ENCODE results near the gene LMF1. TPM values are rescaled to one million over a fixed set of nuclear protein-coding genes. Genes with fewer than 3 reads are reported as not detected.

The LMF1 gene
- total RNA-seq, 1 experiment from 2014 or later, result 12.8 TPM

- CTCF ChIA-PET, result no interaction called here
- DNase-seq (ENCODE audit: low read depth, low spot score) (no peak), ATAC-seq (no peak)
- Histone ChIP-seq H3K27ac (ENCODE audit: low read depth, low read length) (no peak overlapping the region), H3K9me3 (ENCODE audit: control insufficient read depth in 1 of 2, insufficient read depth in 1 of 2, low read depth in 1 of 2, low read length in 2 of 2) (no peaks in the 10 kb centered on the region), H3K4me2 (ENCODE audit: low read length) (no peak overlapping the region), H3K27me3 (ENCODE audit: insufficient read depth, low read length) (no peaks in the 10 kb centered on the region), H3K36me3 (ENCODE audit: control insufficient read depth in 1 of 2, insufficient read depth in 2 of 2, low read length in 2 of 2) (no peaks in the 10 kb centered on the region; a peak in 1 of 4 replicates), H3K9ac (ENCODE audit: low read length) (no peak overlapping the region), H3K9me2 (ENCODE audit: insufficient read depth) (no peaks in the 10 kb centered on the region), H3K4me3 (replicated peaks in 1 of 2; ENCODE audit: low read depth in 1 of 2, low read length in 2 of 2) (no peak overlapping the region), H2AFZ (ENCODE audit: low read depth, low read length, poor library complexity, severe bottlenecking) (no peak overlapping the region), H3K79me2 (ENCODE audit: insufficient read depth, low read length) (no peaks in the 10 kb centered on the region), H4K20me1 (ENCODE audit: insufficient read depth) (no peaks in the 10 kb centered on the region), H3K4me1 (ENCODE audit: control insufficient read depth in 1 of 2, insufficient read depth in 2 of 2, low read length in 2 of 2) (no peaks in the 10 kb centered on the region)
- intact Hi-C loops (cut with micrococcal nuclease), result no loop called here
- RAD21 ChIA-PET (ENCODE audit: low non-redundant PET in 1 of 2, low total read pairs in 2 of 2, uncharacterized antibody in 2 of 2, unreplicated experiment in 2 of 2), result no interaction called here
- TF ChIP-seq JUND (IDR thresholded peaks at IDR 0.05), result no peak
- no peak for TF ChIP-seq SIN3A (IDR thresholded peaks at IDR 0.05; ENCODE audit: low read depth)
- TF ChIP-seq POLR2AphosphoS5 (IDR thresholded peaks at IDR 0.05; ENCODE audit: low read depth, low read length), result no peak
- no peak for TF ChIP-seq TCF7L2 (IDR thresholded peaks at IDR 0.05; ENCODE audit: borderline replicate concordance, extremely low read depth, insufficient read depth, insufficient read length)
- TF ChIP-seq, protein P1, sequence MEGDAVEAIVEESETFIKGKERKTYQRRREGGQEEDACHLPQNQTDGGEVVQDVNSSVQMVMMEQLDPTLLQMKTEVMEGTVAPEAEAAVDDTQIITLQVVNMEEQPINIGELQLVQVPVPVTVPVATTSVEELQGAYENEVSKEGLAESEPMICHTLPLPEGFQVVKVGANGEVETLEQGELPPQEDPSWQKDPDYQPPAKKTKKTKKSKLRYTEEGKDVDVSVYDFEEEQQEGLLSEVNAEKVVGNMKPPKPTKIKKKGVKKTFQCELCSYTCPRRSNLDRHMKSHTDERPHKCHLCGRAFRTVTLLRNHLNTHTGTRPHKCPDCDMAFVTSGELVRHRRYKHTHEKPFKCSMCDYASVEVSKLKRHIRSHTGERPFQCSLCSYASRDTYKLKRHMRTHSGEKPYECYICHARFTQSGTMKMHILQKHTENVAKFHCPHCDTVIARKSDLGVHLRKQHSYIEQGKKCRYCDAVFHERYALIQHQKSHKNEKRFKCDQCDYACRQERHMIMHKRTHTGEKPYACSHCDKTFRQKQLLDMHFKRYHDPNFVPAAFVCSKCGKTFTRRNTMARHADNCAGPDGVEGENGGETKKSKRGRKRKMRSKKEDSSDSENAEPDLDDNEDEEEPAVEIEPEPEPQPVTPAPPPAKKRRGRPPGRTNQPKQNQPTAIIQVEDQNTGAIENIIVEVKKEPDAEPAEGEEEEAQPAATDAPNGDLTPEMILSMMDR (IDR thresholded peaks at IDR 0.05 in 2 of 3, conservative IDR thresholded peaks at IDR 0.05 in 1 of 3; ENCODE audit: borderline replicate concordance in 1 of 3, insufficient read depth in 1 of 3, low read depth in 2 of 3, low read length in 2 of 3), result no peak
- no peak for TF ChIP-seq ZFX (IDR thresholded peaks at IDR 0.05)
- no peak for TF ChIP-seq CEBPB (IDR thresholded peaks at IDR 0.05; ENCODE audit: low read depth)
- no peak for TF ChIP-seq EZH2phosphoT487 (IDR thresholded peaks at IDR 0.05; ENCODE audit: borderline replicate concordance)
- TF ChIP-seq POLR2A (IDR thresholded peaks at IDR 0.05; ENCODE audit: borderline replicate concordance, extremely low read depth, insufficient read depth, insufficient read length), result no peak
- TF ChIP-seq ZNF274 (IDR thresholded peaks at IDR 0.05; ENCODE audit: low read depth, low read length), result no peak
- TF ChIP-seq ATF3 (IDR thresholded peaks at IDR 0.05), result no peak
- POLR2A ChIA-PET, result no interaction called here
- BruUV-seq (replicated peaks), result no TSS peak
These were observed 58.5 kb downstream of the LMF1 start for GRCh38 chr16:912322-912683.

Measured in HCT116 (cell line).